ENCODE results near the gene PTPN4. TPM values are rescaled to one million over a fixed set of nuclear protein-coding genes. Genes with fewer than 3 reads are reported as not detected.

Gene PTPN4
- total and polyA plus RNA-seq, 9 of the 15 experiments (the other 6 are each of a cell fraction or from before 2014, with no cell fraction given): 5.0 to 32.8 (median 27.3) TPM

Other genes starting within 250 kb of the PTPN4 start
- not detected in 2 replicates for gene SCTR, start 235.4 kb upstream of the PTPN4 start, total RNA-seq (2014; rRNA removed)
- gene SCTR, start 235.4 kb upstream of the PTPN4 start, total RNA-seq (2014; rRNA removed; fragmentation: Illumina TruSeq; extraction: Trizol): not detected in 2 replicates
- not detected in 2 replicates for gene SCTR, start 235.4 kb upstream of the PTPN4 start, total RNA-seq (2015; rRNA removed; fragmentation: Illumina TruSeq; extraction: Trizol)
- not detected in 2 replicates for gene SCTR, start 235.4 kb upstream of the PTPN4 start, total RNA-seq (2021)
- not detected in 2 replicates for gene SCTR, start 235.4 kb upstream of the PTPN4 start, polyA plus RNA-seq (2011; rRNA removed)
- gene SCTR, start 235.4 kb upstream of the PTPN4 start, polyA plus RNA-seq (2014; fragmentation: Illumina TruSeq; extraction: Trizol): not detected in 2 replicates
- not detected for gene SCTR, start 235.4 kb upstream of the PTPN4 start, polyA plus RNA-seq (2014; fragmentation: Nextera tagmentation; extraction: Ambion mirVana)
- gene SCTR, start 235.4 kb upstream of the PTPN4 start, polyA plus RNA-seq (2014; rRNA removed): not detected in 2 replicates
- gene CFAP221, start 215.5 kb upstream of the PTPN4 start, total RNA-seq (2014; rRNA removed): 0.09 and 1.2 TPM in 2 replicates
- gene CFAP221, start 215.5 kb upstream of the PTPN4 start, total RNA-seq (2014; rRNA removed; fragmentation: Illumina TruSeq; extraction: Trizol): 0.48 and 0.84 TPM in 2 replicates
- 0.65 and 0.98 TPM in 2 replicates for gene CFAP221, start 215.5 kb upstream of the PTPN4 start, total RNA-seq (2015; rRNA removed; fragmentation: Illumina TruSeq; extraction: Trizol)
- 0.35 and 0.51 TPM in 2 replicates for gene CFAP221, start 215.5 kb upstream of the PTPN4 start, total RNA-seq (2021)
- gene CFAP221, start 215.5 kb upstream of the PTPN4 start, polyA plus RNA-seq (2011; rRNA removed): 0.35 and 0.41 TPM in 2 replicates
- 0.64 and 1.4 TPM in 2 replicates for gene CFAP221, start 215.5 kb upstream of the PTPN4 start, polyA plus RNA-seq (2014; fragmentation: Illumina TruSeq; extraction: Trizol)
- under 1 TPM; 0.69 to 0.70 TPM for gene CFAP221, start 215.5 kb upstream of the PTPN4 start, polyA plus RNA-seq (2014; fragmentation: Nextera tagmentation; extraction: Ambion mirVana)
- gene CFAP221, start 215.5 kb upstream of the PTPN4 start, polyA plus RNA-seq (2014; rRNA removed): 0.16 and 0.62 TPM in 2 replicates
- gene TMEM177, start 80.7 kb upstream of the PTPN4 start, total RNA-seq (2014; rRNA removed): 31.3 and 42.7 TPM in 2 replicates
- 12.9 and 19.4 TPM in 2 replicates for gene TMEM177, start 80.7 kb upstream of the PTPN4 start, total RNA-seq (2014; rRNA removed; fragmentation: Illumina TruSeq; extraction: Trizol)
- gene TMEM177, start 80.7 kb upstream of the PTPN4 start, total RNA-seq (2015; rRNA removed; fragmentation: Illumina TruSeq; extraction: Trizol): 26.5 and 29.7 TPM in 2 replicates
- gene TMEM177, start 80.7 kb upstream of the PTPN4 start, total RNA-seq (2021): 30.8 and 31.6 TPM in 2 replicates
- gene TMEM177, start 80.7 kb upstream of the PTPN4 start, polyA plus RNA-seq (2011; rRNA removed): 19.1 and 22.2 TPM in 2 replicates
- gene TMEM177, start 80.7 kb upstream of the PTPN4 start, polyA plus RNA-seq (2014; fragmentation: Illumina TruSeq; extraction: Trizol): 30.2 and 31.8 TPM in 2 replicates
- gene TMEM177, start 80.7 kb upstream of the PTPN4 start, polyA plus RNA-seq (2014; fragmentation: Nextera tagmentation; extraction: Ambion mirVana): 10 to 100 TPM in 1 of 2 experiments, 1 to 10 TPM in 1; 9.1 to 18.7 TPM
- gene TMEM177, start 80.7 kb upstream of the PTPN4 start, polyA plus RNA-seq (2014; rRNA removed): 39.9 and 40.5 TPM in 2 replicates

Data from K562 (cell line).